HG03159 (cell line): ENCODE data around the gene PIGV.
"Not testable (repeated sequence)": the region's sequence is repeated elsewhere in the genome, so short reads cannot be mapped to it uniquely, and the experiment has no call there.

Source experiments
- ATAC-seq: cut with Tn5 transposase; IDR thresholded peaks from one replicate; pipeline ENCODE4 v1.9.1; 2021; ENCODE audit warnings: mild to moderate bottlenecking, moderate library complexity; ENCODE audit not compliant: unreplicated experiment

Gene PIGV

GRCh38 chr1:26831059-26831458 is 43.3 kb downstream of the PIGV start:
- no peak for ATAC-seq

- no peak for ATAC-seq
Observed at GRCh38 chr1:26831546-26832248, 43.9 kb downstream of the PIGV start.

- ATAC-seq, result no peak
Observed at GRCh38 chr1:26832249-26832960, 44.7 kb downstream of the PIGV start.

- peak; percentile 83 for ATAC-seq
Observed at GRCh38 chr1:26833432-26834405, 46.0 kb downstream of the PIGV start.

- not testable (repeated sequence) for ATAC-seq
Observed at GRCh38 chr1:26837665-26838064, 49.9 kb downstream of the PIGV start.

- ATAC-seq, result peak; percentile 84
Observed at GRCh38 chr1:26838474-26839338, 51.0 kb downstream of the PIGV start.

GRCh38 chr1:26839339-26839722 is 51.6 kb downstream of the PIGV start:
- peak; percentile 4 for ATAC-seq

GRCh38 chr1:26839779-26840178 is 52.0 kb downstream of the PIGV start:
- no peak for ATAC-seq

- ATAC-seq, result no peak
Observed at GRCh38 chr1:26844424-26845196, 56.9 kb downstream of the PIGV start.

- not testable (repeated sequence) for ATAC-seq
Observed at GRCh38 chr1:26847826-26848225, 60.1 kb downstream of the PIGV start.
